ENCODE data around the gene FCHSD2.

FCHSD2 gene

DNA sequence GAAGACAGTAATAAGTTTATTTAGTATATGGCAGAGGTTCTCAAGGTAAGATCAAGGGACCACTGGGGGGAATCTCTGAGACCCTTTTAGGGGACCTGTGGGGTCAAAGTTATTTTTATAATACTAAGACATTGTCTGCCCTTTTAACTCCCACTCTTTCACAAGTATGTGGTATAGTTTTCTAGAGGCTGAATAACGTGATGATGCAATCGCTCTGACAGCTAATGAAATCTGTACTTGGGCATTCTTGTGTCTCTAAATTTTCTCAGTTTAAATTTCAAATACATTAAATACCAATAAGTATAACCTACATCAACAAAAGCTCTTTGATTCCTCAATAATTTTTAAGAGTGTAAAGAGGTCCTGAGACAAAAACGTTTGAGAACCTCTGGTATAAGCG is 180.0 kb downstream of the FCHSD2 start:
- no peak for DNase-seq

DNA sequence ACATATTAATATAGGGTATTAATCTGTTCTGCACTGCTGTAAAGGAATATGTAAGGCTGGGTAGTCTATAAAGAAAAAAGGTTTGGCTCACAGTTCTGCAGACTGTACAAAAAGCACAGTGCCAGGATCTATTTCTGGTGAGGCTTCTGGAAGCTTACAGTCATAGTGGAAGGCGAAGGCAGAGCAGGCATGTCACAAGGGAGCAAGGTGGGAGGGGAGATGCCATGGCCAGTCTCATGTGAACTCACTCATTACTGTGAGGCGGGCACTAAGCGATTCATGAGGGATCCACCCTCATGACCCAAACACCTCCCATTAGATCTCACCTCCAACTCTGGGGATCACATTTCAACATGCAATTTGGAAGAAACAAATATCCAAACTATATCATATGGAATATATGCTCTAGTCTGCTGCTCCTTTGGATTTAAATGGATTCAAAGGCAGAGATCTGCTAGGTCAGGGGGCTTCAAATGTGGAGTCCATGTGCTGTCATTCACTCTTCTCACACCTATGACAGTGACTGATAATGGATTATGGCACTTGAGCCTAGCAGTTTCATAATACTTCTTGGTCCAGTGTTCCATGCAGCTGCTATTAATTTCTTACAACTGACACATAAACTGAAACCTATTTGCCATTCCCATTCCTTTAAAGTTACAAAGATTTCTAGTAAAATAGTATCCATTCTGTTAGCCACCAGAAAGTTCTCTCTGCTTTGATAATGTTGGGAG is 182.0 kb downstream of the FCHSD2 start:
- DNase-seq, result no peak

DNA sequence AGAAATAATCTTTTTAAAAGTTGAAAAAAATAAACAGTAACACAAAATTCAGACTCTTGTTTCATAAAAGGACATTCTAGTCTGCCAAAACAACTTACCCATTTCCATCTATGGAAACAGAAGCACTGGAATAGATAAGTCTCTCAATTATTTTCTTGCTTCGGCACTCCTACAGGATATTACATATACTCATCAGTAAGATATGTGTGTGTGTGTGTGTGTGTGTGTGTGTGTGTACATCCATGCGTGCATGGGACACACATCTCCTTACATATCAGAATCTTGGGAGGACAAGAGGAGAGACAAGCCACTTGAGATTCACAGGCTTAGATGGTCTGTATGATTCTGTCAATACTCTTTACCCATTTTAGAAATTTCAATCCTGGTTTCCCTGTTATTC is 183.3 kb downstream of the FCHSD2 start:
- DNase-seq, result no peak

GRCh38 chr11:72955466-72955865 is 186.7 kb downstream of the FCHSD2 start:
- DNase-seq, result no peak

DNA sequence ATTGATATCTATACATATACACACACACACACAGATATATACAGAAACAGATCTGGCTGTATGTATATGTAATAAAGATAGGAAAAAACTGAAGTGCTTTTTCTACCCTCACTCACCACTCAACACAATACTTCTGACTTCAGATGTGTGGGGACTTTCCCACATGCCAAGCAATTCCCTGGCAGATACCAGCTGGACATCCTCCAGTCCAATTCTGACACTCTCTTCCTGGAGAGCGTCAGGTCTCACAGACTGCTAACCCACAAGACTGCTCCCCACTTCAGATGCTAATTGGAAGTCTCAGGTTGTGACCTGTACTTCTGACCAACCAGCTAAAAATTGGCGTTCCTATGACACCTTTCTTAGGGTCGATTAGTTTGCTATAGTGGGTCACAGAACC is 187.3 kb downstream of the FCHSD2 start:
- no peak for DNase-seq

DNA sequence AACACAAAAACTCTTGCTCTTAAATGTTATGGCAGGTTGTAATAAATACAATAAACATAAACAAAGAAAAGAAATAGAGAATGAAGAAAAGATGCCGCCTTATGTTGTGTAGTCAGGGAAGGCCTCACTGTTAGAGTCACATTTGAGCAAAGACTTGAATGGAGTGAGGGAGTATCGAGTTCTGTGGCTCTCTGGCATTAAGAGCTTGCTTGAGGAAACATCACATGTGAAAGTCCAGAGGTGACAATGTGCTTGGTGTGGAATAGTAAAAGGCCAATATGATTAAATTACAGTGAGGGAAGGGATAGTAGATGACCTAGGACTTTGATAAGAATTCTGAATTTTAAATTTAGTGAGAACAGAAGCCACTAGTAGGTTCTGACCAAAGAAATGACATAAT is 188.5 kb downstream of the FCHSD2 start:
- DNase-seq, result no peak

- DNase-seq, result no peak
Measured at GRCh38 chr11:72951888-72952287, 190.2 kb downstream of the FCHSD2 start.

- no peak for DNase-seq
Measured at GRCh38 chr11:72951193-72951592, 190.9 kb downstream of the FCHSD2 start.

- DNase-seq, result no peak
Measured at GRCh38 chr11:72950685-72951084, 191.4 kb downstream of the FCHSD2 start.

DNA sequence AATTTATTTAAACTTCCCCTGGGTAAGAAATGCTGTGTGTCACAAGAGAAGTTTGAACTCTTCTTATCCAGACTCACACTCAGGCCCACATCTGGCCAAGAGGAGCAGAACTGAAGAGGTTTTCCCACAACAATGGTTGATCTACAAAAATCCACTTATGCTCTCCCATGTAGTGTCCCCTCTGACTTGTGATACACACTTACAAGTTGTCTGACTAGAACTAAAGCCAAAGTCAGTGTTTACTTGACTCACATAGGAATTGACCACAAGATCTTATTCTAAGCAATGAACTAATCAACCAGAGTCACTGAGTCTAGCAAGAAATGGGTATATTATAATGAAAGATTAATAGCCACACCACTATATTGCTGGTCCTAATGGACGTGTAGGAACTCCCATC is 194.9 kb downstream of the FCHSD2 start:
- DNase-seq, result no peak

GRCh38 chr11:72943664-72944063 is 198.5 kb downstream of the FCHSD2 start:
- DNase-seq, result no peak

- no peak for DNase-seq
Measured at GRCh38 chr11:72940417-72940816, 201.7 kb downstream of the FCHSD2 start.

DNA sequence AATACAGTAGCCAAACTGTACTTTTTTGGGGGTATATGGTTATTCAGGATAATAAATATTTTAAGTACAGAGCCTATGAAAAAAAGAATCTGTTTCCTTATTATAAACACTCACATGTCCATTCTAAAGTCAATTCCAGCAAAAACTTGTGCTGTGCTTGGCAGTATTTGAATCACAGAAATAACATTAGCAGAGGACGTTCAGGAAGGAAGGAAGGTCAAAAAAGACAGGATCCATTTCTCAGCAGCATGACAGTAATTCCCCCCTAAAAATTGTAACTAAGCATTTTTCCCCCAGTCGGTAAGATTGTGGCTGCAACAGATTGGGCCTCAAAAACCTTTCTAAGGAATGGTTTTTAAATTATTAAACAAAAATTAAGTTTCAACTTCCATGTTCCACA is 203.1 kb downstream of the FCHSD2 start:
- DNase-seq, result no peak

GRCh38 chr11:72937439-72937838 is 204.7 kb downstream of the FCHSD2 start:
- no peak for DNase-seq

- DNase-seq, result no peak
Measured at GRCh38 chr11:72935700-72936099, 206.4 kb downstream of the FCHSD2 start.

DNA sequence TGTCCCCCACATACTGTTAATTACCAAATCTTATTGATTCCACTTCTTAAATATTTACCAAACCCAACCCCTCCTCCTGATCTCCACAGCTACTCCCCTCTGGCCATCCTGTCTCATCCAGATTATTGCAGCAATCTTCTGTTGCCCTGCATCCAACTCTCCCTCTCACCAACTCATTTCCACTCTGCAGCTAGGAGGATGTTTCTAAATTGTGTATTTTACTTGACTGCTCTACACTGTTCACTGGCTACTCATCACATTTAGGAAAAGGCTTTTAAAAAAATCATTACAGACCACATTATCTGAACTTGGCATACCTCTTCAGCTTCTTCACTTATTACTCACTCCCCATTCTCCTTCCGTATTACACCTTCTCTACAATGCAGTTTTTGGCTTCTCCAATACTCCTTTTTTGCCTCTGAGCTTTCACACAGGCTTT is 210.0 kb downstream of the FCHSD2 start:
- DNase-seq, result no peak

GRCh38 chr11:72930008-72930407 is 212.1 kb downstream of the FCHSD2 start:
- peak; percentile 49 for DNase-seq

DNA sequence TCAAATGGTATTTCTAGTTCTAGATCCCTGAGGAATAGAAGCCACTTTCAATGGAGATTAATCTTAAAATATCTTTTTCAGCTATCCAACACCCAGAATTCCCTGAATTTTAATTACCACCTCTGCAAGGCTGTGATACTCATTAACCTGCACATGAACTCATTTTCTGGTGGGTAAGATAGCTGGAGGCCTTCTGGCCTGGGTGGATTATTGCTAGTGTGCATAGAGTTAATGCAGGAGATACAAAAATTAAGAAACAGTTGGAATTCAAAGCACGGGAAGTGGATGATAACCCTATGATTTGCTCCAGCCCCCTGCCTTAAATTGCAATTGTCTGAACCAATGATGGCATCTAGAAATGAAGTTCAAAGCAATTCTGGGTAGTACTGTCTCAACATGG is 212.9 kb downstream of the FCHSD2 start:
- no peak for DNase-seq

- DNase-seq, result no peak
Measured at GRCh38 chr11:72927380-72927779, 214.7 kb downstream of the FCHSD2 start.

GRCh38 chr11:72926076-72926475 is 216.0 kb downstream of the FCHSD2 start:
- DNase-seq, result no peak

- DNase-seq, result no peak
Measured at GRCh38 chr11:72925656-72926055, 216.5 kb downstream of the FCHSD2 start.

GRCh38 chr11:72924568-72925190 is 217.4 kb downstream of the FCHSD2 start:
- no peak for DNase-seq

- no peak for DNase-seq
Measured at GRCh38 chr11:72921028-72921716, 220.9 kb downstream of the FCHSD2 start.

GRCh38 chr11:72920001-72920400 is 222.1 kb downstream of the FCHSD2 start:
- DNase-seq, result no peak
